WTC11 (cell line): Measurements from ENCODE around the gene BICDL1.

Source experiments
- ATF1 ChIP-seq: sonication (generic); formaldehyde crosslinking; IDR thresholded peaks from 2 replicates; pipeline ENCODE4 v1.8.1; 2023; ENCODE audit warnings: mild to moderate bottlenecking, moderate library complexity, missing genetic modification reagents
- JUN ChIP-seq: sonication (generic); formaldehyde crosslinking; IDR thresholded peaks from 2 replicates; pipeline ENCODE4 v1.8.0; 2023; ENCODE audit warnings: mild to moderate bottlenecking, missing genetic modification reagents
- NR3C1 ChIP-seq: sonication (generic); formaldehyde crosslinking; conservative IDR thresholded peaks from 2 replicates; pipeline ENCODE4 v1.8.1; 2023; ENCODE audit warnings: low read depth, mild to moderate bottlenecking, missing genetic modification reagents
- ZNF423 ChIP-seq: fragments of 250-450 bp; sonication (Bioruptor Pico); IDR thresholded peaks from 2 replicates; pipeline ENCODE4 v2.1.2; 2022; ENCODE audit warnings: mild to moderate bottlenecking, moderate library complexity
- TF ChIP-seq, protein P1 (sequence below): fragments of 200-600 bp; IDR thresholded peaks from 2 replicates; pipeline ENCODE4 v1.8.0; 2022; ENCODE audit warnings: antibody characterized with exemption
- TF ChIP-seq, protein P2 (sequence below): sonication (generic); formaldehyde crosslinking; conservative IDR thresholded peaks from 2 replicates; pipeline ENCODE4 v1.8.1; 2022; ENCODE audit warnings: mild to moderate bottlenecking, missing genetic modification reagents
- TF ChIP-seq, protein P3 (sequence below): sonication (generic); formaldehyde crosslinking; IDR thresholded peaks from 2 replicates; pipeline ENCODE4 v1.8.0; 2023; ENCODE audit warnings: missing genetic modification reagents

DNA sequence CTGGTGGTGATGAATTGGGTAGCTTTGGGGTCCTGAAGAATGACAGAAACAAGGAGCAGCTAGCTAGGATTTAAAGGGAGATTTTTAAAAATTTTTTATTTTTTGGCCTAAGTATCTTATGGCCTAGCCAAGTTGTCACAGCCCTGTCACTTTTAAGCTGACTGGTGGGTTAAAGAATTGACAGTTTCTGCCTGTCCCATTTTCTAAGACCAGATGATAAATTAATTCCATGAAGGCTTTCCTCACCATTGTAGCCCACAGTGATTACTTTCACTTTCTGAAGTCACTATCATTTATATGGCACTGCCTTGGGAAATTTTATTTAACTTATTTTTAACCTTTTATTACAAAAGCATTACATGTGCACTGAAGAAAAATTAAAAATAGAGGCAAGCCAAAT, 43.2 kb downstream of the BICDL1 start:
- TF ChIP-seq, protein P1, sequence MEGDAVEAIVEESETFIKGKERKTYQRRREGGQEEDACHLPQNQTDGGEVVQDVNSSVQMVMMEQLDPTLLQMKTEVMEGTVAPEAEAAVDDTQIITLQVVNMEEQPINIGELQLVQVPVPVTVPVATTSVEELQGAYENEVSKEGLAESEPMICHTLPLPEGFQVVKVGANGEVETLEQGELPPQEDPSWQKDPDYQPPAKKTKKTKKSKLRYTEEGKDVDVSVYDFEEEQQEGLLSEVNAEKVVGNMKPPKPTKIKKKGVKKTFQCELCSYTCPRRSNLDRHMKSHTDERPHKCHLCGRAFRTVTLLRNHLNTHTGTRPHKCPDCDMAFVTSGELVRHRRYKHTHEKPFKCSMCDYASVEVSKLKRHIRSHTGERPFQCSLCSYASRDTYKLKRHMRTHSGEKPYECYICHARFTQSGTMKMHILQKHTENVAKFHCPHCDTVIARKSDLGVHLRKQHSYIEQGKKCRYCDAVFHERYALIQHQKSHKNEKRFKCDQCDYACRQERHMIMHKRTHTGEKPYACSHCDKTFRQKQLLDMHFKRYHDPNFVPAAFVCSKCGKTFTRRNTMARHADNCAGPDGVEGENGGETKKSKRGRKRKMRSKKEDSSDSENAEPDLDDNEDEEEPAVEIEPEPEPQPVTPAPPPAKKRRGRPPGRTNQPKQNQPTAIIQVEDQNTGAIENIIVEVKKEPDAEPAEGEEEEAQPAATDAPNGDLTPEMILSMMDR = no peak
- TF ChIP-seq NR3C1 (CRISPR knock-in tag) = no peak
- no peak for TF ChIP-seq JUN (CRISPR knock-in tag)
- no peak for TF ChIP-seq ATF1 (CRISPR knock-in tag)
- no peak for TF ChIP-seq ZNF423 (CRISPR knock-in tag)
- TF ChIP-seq, protein P2, sequence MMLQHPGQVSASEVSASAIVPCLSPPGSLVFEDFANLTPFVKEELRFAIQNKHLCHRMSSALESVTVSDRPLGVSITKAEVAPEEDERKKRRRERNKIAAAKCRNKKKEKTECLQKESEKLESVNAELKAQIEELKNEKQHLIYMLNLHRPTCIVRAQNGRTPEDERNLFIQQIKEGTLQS (CRISPR knock-in tag) = no peak
- TF ChIP-seq, protein P3, sequence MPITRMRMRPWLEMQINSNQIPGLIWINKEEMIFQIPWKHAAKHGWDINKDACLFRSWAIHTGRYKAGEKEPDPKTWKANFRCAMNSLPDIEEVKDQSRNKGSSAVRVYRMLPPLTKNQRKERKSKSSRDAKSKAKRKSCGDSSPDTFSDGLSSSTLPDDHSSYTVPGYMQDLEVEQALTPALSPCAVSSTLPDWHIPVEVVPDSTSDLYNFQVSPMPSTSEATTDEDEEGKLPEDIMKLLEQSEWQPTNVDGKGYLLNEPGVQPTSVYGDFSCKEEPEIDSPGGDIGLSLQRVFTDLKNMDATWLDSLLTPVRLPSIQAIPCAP (CRISPR knock-in tag) = no peak
